Peyer's patch (tissue), 4 donors: ENCODE data around the gene CCDC9B.

Source experiments
- POLR2A ChIP-seq, 2 donors: fragments of 450-650 bp; IDR thresholded peaks; one replicate each; pipeline ENCODE4 v1.5.1; 2017; ENCODE audit warnings: antibody characterized with exemption in 2 of 2, mild to moderate bottlenecking in 2 of 2, moderate library complexity in 2 of 2
- TF ChIP-seq, protein P1 (sequence below), 6 experiments: fragments of 450-650 bp in 4 of 6; fragments of 200-600 bp in 2 of 6; sonication (generic) in 1 of 6; IDR thresholded peaks; one replicate each; pipeline ENCODE4 v1.5.1; 2017 to 2019; ENCODE audit warnings: antibody characterized with exemption in 6 of 6, mild to moderate bottlenecking in 3 of 6, moderate library complexity in 1 of 6

DNA sequence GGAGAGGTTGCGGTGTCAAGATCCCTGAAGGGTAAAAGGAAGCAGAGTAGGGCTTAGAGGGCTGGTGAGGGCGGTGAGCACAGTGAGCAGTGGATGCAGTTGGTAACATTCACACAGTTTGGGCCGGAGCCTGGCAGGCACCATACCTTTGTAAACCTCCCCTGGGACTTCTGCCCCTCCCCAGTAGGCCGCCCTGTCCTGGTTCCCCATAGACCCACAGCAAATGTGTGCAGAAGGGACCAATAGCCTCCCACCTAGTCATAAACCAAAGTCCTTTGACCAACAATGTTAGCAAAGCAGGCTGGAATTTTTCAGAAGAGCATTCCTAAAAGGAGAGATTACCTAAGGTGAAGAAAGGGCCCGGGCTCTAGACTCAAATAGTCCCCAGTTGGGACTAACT lies 8.4 kb upstream of the CCDC9B start:
- TF ChIP-seq, protein P1, sequence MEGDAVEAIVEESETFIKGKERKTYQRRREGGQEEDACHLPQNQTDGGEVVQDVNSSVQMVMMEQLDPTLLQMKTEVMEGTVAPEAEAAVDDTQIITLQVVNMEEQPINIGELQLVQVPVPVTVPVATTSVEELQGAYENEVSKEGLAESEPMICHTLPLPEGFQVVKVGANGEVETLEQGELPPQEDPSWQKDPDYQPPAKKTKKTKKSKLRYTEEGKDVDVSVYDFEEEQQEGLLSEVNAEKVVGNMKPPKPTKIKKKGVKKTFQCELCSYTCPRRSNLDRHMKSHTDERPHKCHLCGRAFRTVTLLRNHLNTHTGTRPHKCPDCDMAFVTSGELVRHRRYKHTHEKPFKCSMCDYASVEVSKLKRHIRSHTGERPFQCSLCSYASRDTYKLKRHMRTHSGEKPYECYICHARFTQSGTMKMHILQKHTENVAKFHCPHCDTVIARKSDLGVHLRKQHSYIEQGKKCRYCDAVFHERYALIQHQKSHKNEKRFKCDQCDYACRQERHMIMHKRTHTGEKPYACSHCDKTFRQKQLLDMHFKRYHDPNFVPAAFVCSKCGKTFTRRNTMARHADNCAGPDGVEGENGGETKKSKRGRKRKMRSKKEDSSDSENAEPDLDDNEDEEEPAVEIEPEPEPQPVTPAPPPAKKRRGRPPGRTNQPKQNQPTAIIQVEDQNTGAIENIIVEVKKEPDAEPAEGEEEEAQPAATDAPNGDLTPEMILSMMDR (IDR thresholded peaks at IDR 0.05), result no peak
- TF ChIP-seq POLR2A (IDR thresholded peaks at IDR 0.05), result peak; percentile 27 to 79
